ENCODE results near the gene GPR18.

Gene GPR18, protein sequence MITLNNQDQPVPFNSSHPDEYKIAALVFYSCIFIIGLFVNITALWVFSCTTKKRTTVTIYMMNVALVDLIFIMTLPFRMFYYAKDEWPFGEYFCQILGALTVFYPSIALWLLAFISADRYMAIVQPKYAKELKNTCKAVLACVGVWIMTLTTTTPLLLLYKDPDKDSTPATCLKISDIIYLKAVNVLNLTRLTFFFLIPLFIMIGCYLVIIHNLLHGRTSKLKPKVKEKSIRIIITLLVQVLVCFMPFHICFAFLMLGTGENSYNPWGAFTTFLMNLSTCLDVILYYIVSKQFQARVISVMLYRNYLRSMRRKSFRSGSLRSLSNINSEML

DNA sequence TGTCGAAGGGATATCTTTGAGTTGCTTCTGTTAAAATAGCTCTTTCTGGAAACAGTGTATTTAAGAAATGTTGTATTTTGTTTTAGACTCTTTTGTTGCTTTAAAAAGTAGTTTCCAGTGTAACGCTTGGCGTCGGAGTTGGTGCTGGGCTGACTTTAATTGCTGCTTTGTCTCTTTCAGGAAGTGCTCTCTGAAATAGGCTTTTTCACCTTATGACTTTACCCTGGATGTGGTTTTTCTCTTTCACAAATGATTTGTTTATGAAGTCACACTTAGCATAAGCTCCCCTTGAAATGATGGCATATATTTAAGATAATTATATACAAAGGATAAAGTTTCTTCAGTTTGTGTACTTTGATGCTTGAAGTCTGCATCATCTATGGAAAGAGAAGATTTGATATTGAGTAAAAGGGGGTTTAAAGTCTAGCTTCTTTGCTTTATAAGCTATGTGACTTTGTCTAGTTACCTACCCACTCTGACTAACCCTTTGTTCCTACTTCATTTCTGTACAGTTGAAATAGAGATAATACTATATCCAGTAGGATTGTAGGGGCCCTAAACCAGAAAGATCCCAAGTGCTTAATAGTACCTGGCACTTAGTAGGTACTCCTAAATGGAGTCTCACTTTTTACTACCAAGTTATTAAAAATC, at the start of gene GPR18:
TSS of gene GPR18 (minus strand) at position 170 of the 651 bp plus-strand sequence. CDS start 2,507 bp downstream, outside the sequence.
- no peak for DNase-seq

GRCh38 chr13:99307648-99308339, 49.6 kb upstream of the GPR18 start:
- DNase-seq, result no peak

DNA sequence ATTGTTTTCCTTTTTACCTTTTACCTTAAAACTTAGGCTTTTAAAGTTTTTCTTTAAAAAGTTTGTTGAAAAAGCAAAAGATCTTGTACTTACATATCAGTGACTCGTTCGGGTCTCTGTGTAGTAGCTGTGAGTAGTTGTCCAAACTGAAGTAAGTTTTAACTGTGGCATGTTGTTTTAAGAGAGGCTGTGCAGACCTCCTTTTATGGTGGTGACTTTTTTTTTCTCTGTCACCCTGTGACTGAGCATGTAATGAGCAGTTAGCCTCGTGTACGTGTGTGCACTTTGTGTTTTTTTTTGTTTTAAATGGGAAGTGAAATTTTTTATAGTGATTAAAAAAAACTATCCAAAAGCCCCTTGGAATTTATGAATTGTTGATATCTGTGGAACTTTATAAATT, 49.1 kb upstream of the GPR18 start, which contains the start of gene GPR183:
TSS of gene GPR183 (minus strand) at position 153 of the 400 bp plus-strand sequence. CDS start 11,254 bp downstream, outside the sequence.
- no peak for DNase-seq

- no peak for DNase-seq
Observed at GRCh38 chr13:99305566-99305965, 47.4 kb upstream of the GPR18 start.

DNA sequence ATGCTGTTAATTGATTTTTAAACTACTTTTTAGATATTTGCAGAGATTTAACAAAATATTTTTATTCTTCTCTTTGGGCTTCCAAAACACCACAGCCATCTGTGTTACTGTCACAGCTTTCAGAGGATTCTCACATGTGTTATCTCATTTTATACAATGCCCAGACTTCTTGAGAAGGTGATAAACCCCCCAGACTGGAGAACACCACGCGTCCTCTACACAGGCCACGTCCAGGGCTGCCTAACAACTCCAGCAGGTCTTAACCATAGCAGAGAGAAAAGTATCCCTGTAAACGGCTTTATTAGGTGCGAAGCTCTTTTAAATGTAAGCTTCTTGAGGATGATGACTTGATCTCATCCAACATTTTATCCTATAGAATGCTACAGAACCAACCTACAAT, 47.0 kb upstream of the GPR18 start:
- no peak for DNase-seq

GRCh38 chr13:99304541-99304940, 46.4 kb upstream of the GPR18 start:
- DNase-seq, result no peak

DNA sequence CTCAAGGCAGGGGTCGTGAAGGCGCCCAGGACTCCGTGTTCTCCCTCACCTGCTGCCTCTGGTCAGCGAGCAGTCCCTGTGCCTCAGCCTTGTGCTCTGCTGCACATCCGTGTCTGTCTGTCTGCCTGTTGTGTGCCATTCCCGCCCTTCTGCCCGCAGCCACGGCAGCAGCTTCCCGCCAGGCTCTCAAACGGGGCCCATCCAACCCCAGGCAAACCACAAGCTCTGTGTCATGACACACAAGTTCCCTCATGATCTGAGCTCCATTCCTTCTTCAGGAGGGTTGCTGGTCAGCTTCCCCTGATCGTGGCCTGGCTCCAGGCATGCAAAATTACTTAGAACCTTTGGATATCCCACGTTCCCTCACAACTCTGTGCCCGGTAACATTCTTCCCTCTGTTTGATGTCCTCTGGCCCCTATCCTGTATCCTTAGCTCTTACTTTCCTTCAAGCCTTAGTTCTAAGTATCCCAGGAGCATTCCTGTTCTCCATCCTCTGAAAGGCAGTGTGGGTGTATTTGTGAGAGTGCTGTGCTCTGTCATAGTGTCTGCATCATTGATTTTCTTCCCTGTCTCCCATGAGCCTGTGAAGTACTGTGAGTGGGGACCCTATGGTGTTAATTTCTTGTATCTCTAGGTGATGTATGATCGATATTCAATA, 45.8 kb upstream of the GPR18 start:
- DNase-seq, result no peak

GRCh38 chr13:99302637-99303505, 44.7 kb upstream of the GPR18 start:
- DNase-seq, result no peak

DNA sequence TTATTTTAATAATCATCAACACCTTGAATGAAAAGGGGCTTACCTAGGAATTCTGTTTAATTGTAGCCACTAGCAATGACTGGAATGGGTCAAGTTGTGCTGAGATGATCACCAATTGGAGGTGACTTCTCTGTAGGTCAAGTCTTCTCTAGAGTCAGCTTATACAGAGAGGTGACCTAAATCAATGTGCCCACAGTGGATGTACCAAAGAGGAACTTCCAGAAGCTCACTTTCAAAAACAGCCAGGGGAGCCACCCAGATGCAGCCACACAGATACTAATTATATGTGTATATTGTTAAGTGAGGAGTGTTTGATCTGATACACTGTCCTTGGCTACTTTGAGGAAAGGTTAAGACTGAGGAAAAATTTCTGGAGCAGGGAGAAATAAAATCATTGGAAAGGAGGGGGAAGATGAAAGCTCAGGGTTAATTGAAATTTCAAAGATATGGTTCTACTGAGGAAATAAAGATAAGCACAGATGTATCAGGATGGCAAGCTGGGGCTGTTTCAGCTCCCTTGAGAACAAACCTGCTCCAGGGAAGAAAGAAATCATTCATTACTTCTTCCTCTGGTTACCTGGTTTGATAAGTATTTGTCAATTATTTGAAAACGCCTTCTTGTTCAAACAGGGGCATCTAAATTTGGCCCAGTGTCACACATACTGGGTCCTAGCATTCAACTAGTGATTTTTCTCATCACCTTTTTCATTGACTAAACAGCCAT, 43.9 kb upstream of the GPR18 start:
- DNase-seq, result no peak

DNA sequence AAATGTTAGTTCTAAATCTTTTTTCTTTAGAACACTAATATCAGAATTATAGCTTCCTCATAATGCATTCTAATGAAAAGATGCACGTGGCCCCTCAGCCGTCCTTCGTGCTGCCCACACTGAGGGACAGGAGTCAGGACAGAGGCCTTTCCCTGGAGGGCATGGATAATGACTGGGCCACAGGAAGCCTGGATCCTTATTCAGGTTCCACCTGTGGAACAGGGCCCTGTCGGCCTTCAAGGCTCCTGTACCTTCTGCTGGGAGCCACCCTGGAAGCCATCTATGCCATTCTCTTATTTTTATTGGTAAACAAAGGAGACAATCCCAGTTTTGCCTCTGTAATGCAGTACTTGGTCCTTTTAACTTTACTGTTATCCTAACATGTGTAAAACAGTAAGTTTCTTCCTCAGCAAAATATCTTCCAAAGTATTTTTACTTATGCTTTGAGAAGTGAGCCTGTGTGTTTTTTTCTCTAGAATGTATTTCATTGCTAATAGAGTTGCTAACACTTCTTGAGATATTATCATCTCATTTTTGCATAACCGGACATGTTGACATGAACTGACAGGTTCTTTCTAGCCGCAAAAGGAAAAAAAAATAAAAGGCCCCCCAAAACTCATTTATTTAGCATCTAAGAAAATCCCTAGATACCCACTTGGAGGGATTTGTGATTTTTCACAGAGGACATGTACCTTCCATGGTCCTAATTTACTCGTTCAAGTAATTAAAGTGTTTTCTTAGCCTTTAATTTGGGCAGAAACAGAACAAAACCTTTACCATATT, 43.1 kb upstream of the GPR18 start:
- DNase-seq, result no peak

- DNase-seq, result no peak
Observed at GRCh38 chr13:99299920-99300341, 41.8 kb upstream of the GPR18 start.

DNA sequence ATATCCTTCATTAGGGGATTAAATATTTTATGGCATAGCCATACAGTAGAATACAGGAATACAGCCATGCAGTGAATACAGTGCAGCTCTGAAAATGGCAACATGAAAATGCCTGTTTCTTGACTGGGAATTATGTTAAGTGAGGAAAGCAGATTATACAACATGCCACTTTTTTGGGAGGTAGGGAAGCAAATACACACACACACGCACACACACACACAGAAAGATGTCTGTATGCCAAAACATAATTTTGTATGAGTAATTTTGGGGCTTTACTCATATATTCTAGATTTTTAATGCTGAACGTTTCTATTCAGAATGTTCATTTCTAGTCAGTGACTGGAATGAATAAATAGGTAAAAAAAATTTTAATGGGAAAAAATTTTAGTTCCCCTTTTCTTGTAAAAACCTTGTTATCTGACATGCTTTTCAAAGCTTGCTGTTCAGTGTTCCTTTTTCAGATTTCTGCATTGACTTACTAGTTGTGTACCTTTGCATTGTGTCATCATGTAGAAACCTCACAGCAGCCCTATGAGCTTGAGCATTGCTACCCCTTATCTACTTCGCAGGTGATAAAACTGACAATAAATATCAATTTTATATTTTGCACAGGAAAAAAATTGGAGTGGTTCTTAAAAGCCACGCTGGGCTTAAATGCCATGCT, 41.2 kb upstream of the GPR18 start:
- no peak for DNase-seq

GRCh38 chr13:99298056-99298455, 39.9 kb upstream of the GPR18 start:
- no peak for DNase-seq

DNA sequence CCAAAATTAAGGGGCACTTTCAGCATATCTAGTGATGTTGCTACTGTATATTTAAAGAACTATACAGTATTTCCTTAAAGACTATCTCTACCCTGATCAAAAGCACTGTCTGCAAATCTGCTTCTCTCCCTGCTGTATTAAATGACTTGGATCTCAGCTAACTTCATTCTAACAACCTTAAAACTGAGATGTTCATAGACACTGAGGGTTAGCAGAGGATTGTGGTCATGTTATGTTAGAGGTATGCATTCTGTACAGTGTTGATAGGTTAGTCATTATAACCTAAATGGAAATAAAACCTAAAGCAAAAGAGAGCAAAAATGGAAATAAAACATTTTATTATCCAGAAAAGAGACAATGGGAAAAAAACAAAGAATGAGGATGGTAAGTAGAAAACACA, 39.2 kb upstream of the GPR18 start:
- no peak for DNase-seq

DNA sequence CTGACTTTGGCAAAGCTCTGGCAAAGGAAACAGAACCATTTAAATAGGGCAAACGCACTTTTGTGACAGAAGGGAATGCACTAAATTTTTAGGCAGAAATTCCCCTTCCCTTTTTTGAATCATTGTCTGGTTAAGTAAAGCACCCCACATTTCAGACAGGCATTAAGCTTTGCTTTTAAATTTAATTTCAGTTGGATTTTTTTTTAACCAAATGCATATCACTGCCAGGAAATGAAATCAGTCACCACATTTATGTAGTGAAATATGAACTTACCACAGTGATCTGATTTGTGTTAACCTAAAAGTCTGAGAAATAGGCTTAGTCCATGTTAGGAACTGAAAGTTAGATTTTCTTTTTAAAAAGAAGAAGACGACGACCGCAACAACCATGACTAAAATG, 38.2 kb upstream of the GPR18 start:
- no peak for DNase-seq

DNA sequence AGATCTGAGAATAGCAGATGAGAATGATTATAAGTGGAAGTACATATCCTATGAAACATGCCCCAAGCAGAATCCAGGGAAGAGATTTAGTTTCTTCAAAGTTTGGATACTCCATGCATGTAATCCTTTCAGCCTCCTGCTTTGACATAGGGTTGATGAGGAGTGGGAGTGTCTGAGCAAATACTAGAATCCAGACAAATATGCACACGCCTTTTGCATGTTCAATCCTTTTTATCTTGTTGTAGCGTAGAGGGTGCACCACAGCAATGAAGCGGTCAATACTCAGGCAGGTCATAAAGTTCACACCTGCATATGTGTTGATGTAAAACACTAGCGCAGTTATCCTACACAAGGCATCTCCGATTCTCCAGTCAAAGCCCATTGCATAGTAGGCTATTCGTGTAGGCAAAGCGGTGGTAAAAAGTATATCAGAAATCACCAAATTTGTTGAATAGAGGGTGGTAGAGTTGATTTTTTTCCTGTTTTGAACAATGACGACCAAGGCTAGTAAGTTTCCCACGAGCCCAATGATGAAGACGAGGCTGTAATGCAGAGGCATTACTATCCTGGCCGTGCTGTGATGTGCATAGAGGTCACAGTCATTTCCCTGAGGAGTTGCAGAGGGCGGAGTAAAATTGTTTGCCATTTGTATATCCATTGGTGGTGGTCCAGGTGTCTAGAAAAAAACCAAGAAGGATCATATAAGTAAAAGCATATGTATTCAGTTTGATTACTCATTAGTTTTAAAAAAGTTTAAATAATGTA, 37.5 kb upstream of the GPR18 start:
- DNase-seq, result no peak

DNA sequence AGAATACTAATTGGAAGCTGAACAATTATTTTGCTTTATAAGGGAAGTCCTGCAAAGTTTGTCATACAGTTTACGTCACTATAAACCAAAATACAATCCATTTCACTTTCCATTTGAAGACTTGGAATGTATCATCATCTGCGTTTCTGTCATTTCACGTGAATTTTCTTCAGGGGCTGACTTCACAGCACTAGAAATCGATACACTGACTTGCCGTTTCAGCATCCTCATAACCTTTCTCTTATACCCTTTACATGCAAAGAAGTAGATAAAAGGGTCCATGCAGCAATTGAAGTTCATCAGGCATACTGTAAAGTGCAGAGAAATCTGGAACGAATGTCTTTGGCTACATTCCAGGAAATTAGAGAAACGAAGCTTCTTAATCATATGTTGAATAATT, 36.8 kb upstream of the GPR18 start:
- no peak for DNase-seq

GRCh38 chr13:99294198-99294597, 36.0 kb upstream of the GPR18 start:
- no peak for DNase-seq

GRCh38 chr13:99293178-99293577, 35.0 kb upstream of the GPR18 start:
- no peak for DNase-seq

Data from NCI-H1048 (cell line).